Measurements from ENCODE around the gene ZFP64.

Gene ZFP64

GRCh38 chr20:52103913-52104545 is 87.5 kb downstream of the ZFP64 start:
- DNase-seq: no peak

GRCh38 chr20:52103335-52103912 is 88.2 kb downstream of the ZFP64 start:
- no peak for DNase-seq

- no peak for DNase-seq
These were observed 89.0 kb downstream of the ZFP64 start for GRCh38 chr20:52102559-52102958.

- DNase-seq: no peak
These were observed 89.5 kb downstream of the ZFP64 start for GRCh38 chr20:52102126-52102525.

Measured in activated T-cell treated with anti-CD3 and anti-CD28 coated beads, Interleukin-2, amount 50 U/mL, for 1 hour (primary cell).